Esophagus (tissue), 2 donors: ENCODE data around the gene SLC19A1. TPM values are rescaled to one million over a fixed set of nuclear protein-coding genes. Genes with fewer than 3 reads are reported as not detected.

Experiments
- H3K27ac ChIP-seq, 2 donors: one replicate each; pipeline ENCODE4 v1.5.1; 2013; ENCODE audit warnings: low read depth in 2 of 2, mild to moderate bottlenecking in 2 of 2, inconsistent platforms in 1 of 2, low read length in 1 of 2, moderate library complexity in 1 of 2
- H3K27me3 ChIP-seq, 2 donors: one replicate each; pipeline ENCODE4 v1.6.1; 2013; ENCODE audit warnings: low read length in 2 of 2, control low read depth in 1 of 2, mild to moderate bottlenecking in 1 of 2; ENCODE audit not compliant: insufficient read depth in 2 of 2, control insufficient read depth in 1 of 2
- H3K36me3 ChIP-seq, 2 donors: one replicate each; pipeline ENCODE4 v1.6.1; 2013; ENCODE audit warnings: low read length in 1 of 2; ENCODE audit not compliant: control insufficient read depth in 2 of 2, insufficient read depth in 2 of 2
- H3K4me1 ChIP-seq, 2 donors: one replicate each; pipeline ENCODE4 v1.6.1; 2013; ENCODE audit warnings: low read length in 1 of 2; ENCODE audit not compliant: control insufficient read depth in 2 of 2, insufficient read depth in 2 of 2
- H3K4me3 ChIP-seq, 2 donors: one replicate each; pipeline ENCODE4 v1.5.1; 2013; ENCODE audit warnings: low read length in 2 of 2, mild to moderate bottlenecking in 2 of 2, low read depth in 1 of 2, moderate library complexity in 1 of 2
- H3K9me3 ChIP-seq, 2 donors: one replicate each; pipeline ENCODE4 v1.6.1; 2013; ENCODE audit warnings: mild to moderate bottlenecking in 2 of 2, low read depth in 1 of 2, low read length in 1 of 2, moderate library complexity in 1 of 2; ENCODE audit not compliant: control insufficient read depth in 2 of 2, insufficient read depth in 1 of 2
- WGBS, 2 donors: extraction: QIAGEN DNeasy Blood & Tissue Kit; methylation state at CpG; one replicate each; pipeline ENCODE4 v1.1.7; 2013; 5-methylcytosine and 5-hydroxymethylcytosine counted together
- polyA plus RNA-seq, 2 donors: library from polyadenylated mRNA; stranded (reverse); fragments of 200-250 nt; gene quantifications; one replicate each; pipeline ENCODE4 v1.2.3, GENCODE V29; 2013
- donor health status: healthy with polysubstance abuse.
- donor health status: Bipolar disorder and iron deficiency.

The SLC19A1 gene
- polyA plus RNA-seq, 2 donors: 3.1 to 3.5 TPM

GRCh38 chr21:45584786-45585185 lies 42.5 kb upstream of the SLC19A1 start:
- H3K36me3 ChIP-seq: no peaks in the 10 kb centered on the region
- peaks cover 5 to 11% of the 10 kb centered on the region in 2 donors for H3K9me3 ChIP-seq
- WGBS, 2 donors: 71 to 75% methylated on average over 4 of the region's 4 CpGs
- no peaks in the 10 kb centered on the region for H3K4me1 ChIP-seq
- no peak overlapping the region for H3K27ac ChIP-seq
- H3K4me3 ChIP-seq: no peak overlapping the region
- peaks cover 0 to 6% of the 10 kb centered on the region in 2 donors for H3K27me3 ChIP-seq

DNA sequence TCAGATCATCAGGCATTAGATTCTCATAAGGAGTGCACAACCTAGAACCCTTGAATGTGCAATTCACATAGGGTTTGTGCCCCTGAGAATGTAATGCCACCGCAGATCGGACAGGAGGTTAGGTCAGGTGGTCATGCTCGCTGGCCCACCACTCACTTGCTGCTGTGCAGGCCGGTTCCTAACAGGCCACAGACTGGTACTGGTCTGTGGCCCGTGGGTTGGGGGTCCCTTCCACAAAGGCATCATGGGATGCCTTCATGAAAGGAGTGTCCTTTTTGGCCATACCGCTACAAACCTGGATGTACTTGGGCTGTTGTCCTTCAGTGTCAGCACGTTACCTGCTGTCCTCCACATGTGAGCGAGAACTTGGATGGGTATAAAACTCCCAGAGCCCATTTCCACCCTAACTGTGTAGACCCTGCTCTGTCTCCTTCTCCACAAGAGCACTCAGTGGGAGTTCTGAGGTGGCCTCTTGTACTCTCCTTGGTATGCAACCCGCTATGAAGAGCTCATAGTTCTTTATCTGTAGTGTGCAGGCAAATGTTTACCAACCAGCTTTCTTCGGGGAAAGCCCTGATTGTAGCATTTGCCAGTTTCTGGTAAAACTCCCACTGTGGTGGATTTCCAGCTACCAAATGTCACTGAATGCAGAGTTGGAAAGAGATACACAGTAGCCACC lies 41.7 kb upstream of the SLC19A1 start:
- Histone ChIP-seq H3K4me3 (no peak overlapping the region), H3K27me3 (peaks cover 0 to 6% of the 10 kb centered on the region in 2 donors), H3K36me3 (no peaks in the 10 kb centered on the region), H3K27ac (no peak overlapping the region), H3K9me3 (peaks cover 5 to 11% of the 10 kb centered on the region in 2 donors), H3K4me1 (no peaks in the 10 kb centered on the region)
- WGBS, 2 donors: 74 to 83% methylated on average over 10 of the region's 10 CpGs

- Histone ChIP-seq H3K9me3 (peaks cover 5 to 8% of the 10 kb centered on the region in 2 donors), H3K27me3 (no peaks in the 10 kb centered on the region), H3K4me1 (no peaks in the 10 kb centered on the region), H3K36me3 (no peaks in the 10 kb centered on the region), H3K27ac (no peak overlapping the region), H3K4me3 (no peak overlapping the region)
- 77 to 83% methylated on average over 5 of the region's 5 CpGs for WGBS, 2 donors
These were observed 39.9 kb upstream of the SLC19A1 start for GRCh38 chr21:45582128-45582527.

DNA sequence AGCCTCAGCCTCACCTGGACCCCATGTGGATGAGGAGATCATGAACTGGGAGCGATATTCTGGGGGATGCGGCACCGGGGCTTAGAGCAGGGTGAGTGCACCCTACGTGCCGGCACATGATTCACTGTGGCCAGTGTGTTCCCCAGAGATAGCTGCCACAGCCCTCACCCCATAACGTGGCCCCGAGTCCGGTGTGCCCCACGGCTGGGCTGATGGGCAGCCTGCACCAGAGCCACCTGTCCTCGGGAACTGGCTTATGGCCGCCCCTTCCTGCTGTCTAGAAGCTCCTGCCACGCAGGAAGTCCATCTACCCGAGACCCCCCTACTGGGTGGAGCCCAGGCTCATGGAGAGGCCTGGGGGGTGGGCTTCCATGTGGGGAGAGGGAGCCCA lies 39.1 kb upstream of the SLC19A1 start:
- no peaks in the 10 kb centered on the region for H3K36me3 ChIP-seq
- H3K27me3 ChIP-seq: no peaks in the 10 kb centered on the region
- H3K4me3 ChIP-seq: no peak overlapping the region
- H3K4me1 ChIP-seq: no peaks in the 10 kb centered on the region
- H3K27ac ChIP-seq: no peak overlapping the region
- H3K9me3 ChIP-seq: peaks cover 5 to 7% of the 10 kb centered on the region in 2 donors
- WGBS, 2 donors: 83 to 84% methylated on average over 13 of the region's 13 CpGs

GRCh38 chr21:45580576-45581321 lies 38.5 kb upstream of the SLC19A1 start:
- no peaks in the 10 kb centered on the region for H3K4me1 ChIP-seq
- H3K36me3 ChIP-seq: no peaks in the 10 kb centered on the region
- H3K27ac ChIP-seq: no peak overlapping the region
- H3K27me3 ChIP-seq: no peaks in the 10 kb centered on the region
- WGBS, 2 donors: 56 to 61% methylated on average over 33 of the region's 33 CpGs
- H3K4me3 ChIP-seq: no peak overlapping the region
- H3K9me3 ChIP-seq: peaks cover 2% of the 10 kb centered on the region in 2 donors

- Histone ChIP-seq H3K27me3 (no peaks in the 10 kb centered on the region), H3K9me3 (peaks cover 0 to 2% of the 10 kb centered on the region in 2 donors), H3K27ac (no peak overlapping the region), H3K4me3 (no peak overlapping the region), H3K36me3 (no peaks in the 10 kb centered on the region), H3K4me1 (no peaks in the 10 kb centered on the region)
- 83 to 86% methylated on average over 8 of the region's 8 CpGs for WGBS, 2 donors
These were observed 37.9 kb upstream of the SLC19A1 start for GRCh38 chr21:45580181-45580575.

DNA sequence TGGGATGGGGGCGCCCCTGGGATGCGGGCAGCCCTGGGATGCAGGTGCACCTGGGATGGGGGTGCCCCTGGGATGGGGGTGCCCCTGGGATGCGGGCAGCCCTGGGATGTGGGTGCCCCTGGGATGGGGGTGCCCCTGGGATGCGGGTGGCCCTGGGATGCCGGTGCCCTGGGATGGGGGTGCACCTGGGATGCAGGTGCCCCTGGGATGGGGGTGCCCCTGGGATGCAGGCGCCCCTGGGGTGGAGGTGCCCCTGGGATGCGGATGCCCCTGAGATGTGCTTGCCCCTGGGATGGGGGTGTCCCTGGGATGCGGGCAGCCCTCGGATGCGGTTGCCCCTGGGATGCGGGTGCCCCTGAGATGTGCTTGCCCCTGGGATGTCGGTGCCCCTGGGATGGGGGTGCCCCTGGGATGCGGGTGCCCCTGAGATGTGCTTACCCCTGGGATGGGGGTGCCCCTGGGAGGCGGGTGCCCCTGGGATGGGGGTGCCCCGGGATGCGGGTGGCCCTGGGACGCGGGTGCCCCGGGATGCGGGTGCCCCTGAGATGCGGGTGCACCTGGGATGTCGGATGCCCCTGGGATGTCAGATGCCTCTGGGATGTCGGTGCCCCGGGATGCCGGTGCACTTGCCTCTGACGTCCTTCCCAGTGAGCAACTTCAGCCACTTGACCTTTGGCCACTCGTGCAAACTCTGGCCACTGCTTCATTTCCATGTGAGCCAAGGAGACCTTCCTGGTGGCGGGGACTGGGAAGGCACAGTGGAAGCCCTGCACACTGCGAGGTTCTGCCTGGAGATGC lies 37.3 kb upstream of the SLC19A1 start:
- WGBS, 2 donors: 89 to 91% methylated on average over 27 to 29 of the region's 29 CpGs
- no peak overlapping the region for H3K4me3 ChIP-seq
- no peak overlapping the region for H3K27ac ChIP-seq
- no peaks in the 10 kb centered on the region for H3K36me3 ChIP-seq
- peaks cover 0 to 2% of the 10 kb centered on the region in 2 donors for H3K9me3 ChIP-seq
- H3K27me3 ChIP-seq: no peaks in the 10 kb centered on the region
- no peaks in the 10 kb centered on the region for H3K4me1 ChIP-seq

DNA sequence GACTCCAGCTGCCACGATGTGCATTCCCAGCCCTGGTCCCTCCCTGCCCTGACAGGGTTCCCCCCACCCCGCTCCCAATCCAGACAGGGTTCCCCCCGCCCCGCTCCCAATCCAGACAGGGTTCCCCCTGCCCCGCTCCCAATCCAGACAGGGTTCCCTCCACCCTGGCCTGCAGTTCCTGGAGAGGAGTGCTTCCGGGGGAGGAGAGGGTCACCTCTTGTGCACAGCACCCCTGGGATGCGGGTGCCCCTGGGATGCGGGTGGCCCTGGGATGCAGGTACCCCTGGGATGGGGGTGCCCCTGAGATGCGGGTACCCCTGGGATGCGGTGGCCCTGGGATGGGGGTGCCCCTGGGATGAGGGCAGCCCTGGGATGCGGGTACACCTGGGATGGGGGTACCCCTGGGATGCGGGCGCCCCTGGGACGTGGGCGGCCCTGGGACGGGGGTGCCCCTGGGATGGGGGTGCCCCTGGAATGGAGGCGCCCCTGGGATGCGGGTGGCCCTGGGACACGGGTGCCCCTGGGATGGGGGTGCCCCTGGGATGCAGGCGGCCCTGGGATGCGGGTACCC lies 36.7 kb upstream of the SLC19A1 start:
- WGBS, 2 donors: 90 to 93% methylated on average over 19 to 21 of the region's 21 CpGs
- Histone ChIP-seq H3K27ac (no peak overlapping the region), H3K4me1 (no peaks in the 10 kb centered on the region), H3K9me3 (peaks cover 0 to 2% of the 10 kb centered on the region in 2 donors), H3K27me3 (no peaks in the 10 kb centered on the region), H3K36me3 (no peaks in the 10 kb centered on the region), H3K4me3 (no peak overlapping the region)

GRCh38 chr21:45578176-45578801 lies 36.0 kb upstream of the SLC19A1 start:
- no peak overlapping the region for H3K27ac ChIP-seq
- no peaks in the 10 kb centered on the region for H3K27me3 ChIP-seq
- H3K36me3 ChIP-seq: no peaks in the 10 kb centered on the region
- WGBS, 2 donors: 64% methylated on average over 21 of the region's 21 CpGs
- peaks cover 0 to 2% of the 10 kb centered on the region in 2 donors for H3K9me3 ChIP-seq
- H3K4me3 ChIP-seq: no peak overlapping the region
- no peaks in the 10 kb centered on the region for H3K4me1 ChIP-seq
